Measurements from ENCODE around the gene FBN2.

FBN2 gene

GRCh38 chr5:128553747-128554146 is 15.7 kb upstream of the FBN2 start:
- Histone ChIP-seq H3K4me3 (no peak overlapping the region), H4K20me1 (no peaks in the 10 kb centered on the region), H3K4me1 (no peaks in the 10 kb centered on the region), H3K4me2 (no peak overlapping the region), H3K27ac (no peak overlapping the region), H3K36me3 (no peaks in the 10 kb centered on the region), H3K9ac (no peak overlapping the region), H3K27me3 (no peaks in the 10 kb centered on the region), H3K9me3 (peaks cover 31% of the 10 kb centered on the region)
- no peak for TF ChIP-seq Cebpa-rat (IDR thresholded peaks at IDR 0.05)

- no peak overlapping the region for H3K4me3 ChIP-seq
- H4K20me1 ChIP-seq = no peaks in the 10 kb centered on the region
- H3K4me1 ChIP-seq = no peaks in the 10 kb centered on the region
- H3K9me3 ChIP-seq = peaks cover 31% of the 10 kb centered on the region
- H3K4me2 ChIP-seq = no peak overlapping the region
- no peaks in the 10 kb centered on the region for H3K27me3 ChIP-seq
- TF ChIP-seq Cebpa-rat (IDR thresholded peaks at IDR 0.05) = no peak
- H3K36me3 ChIP-seq = no peaks in the 10 kb centered on the region
- no peak overlapping the region for H3K9ac ChIP-seq
- no peak overlapping the region for H3K27ac ChIP-seq
Measured at GRCh38 chr5:128551476-128551875, 13.4 kb upstream of the FBN2 start.

DNA sequence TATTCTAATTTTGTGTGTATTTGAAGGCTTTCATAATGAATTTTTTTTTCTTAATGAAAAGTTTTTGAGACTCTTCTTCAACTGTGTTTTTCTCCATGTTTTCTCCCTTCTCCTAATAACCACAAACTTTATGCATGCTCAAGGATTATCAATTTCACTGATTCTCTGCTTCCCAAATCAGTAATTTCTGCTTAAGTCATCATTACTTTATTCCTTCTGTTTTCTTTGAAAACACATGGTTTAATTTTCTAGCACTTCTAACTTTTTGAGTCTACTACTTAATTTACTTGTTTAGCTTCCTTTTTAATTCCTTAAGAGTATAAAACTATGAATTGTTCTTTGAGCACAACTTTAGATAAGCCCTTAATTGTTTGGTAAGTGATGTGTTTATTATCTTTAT is 11.5 kb upstream of the FBN2 start:
- H3K4me1 ChIP-seq = no peaks in the 10 kb centered on the region
- H3K27ac ChIP-seq = no peak overlapping the region
- H4K20me1 ChIP-seq = no peaks in the 10 kb centered on the region
- no peak overlapping the region for H3K9ac ChIP-seq
- H3K27me3 ChIP-seq = no peaks in the 10 kb centered on the region
- no peak overlapping the region for H3K4me3 ChIP-seq
- no peak overlapping the region for H3K4me2 ChIP-seq
- no peak for TF ChIP-seq Cebpa-rat (IDR thresholded peaks at IDR 0.05)
- peaks cover 31% of the 10 kb centered on the region for H3K9me3 ChIP-seq
- no peaks in the 10 kb centered on the region for H3K36me3 ChIP-seq

- no peaks in the 10 kb centered on the region for H3K4me1 ChIP-seq
- no peaks in the 10 kb centered on the region for H3K27me3 ChIP-seq
- no peak for TF ChIP-seq Cebpa-rat (IDR thresholded peaks at IDR 0.05)
- no peak overlapping the region for H3K9ac ChIP-seq
- no peak overlapping the region for H3K4me2 ChIP-seq
- H4K20me1 ChIP-seq = no peaks in the 10 kb centered on the region
- H3K36me3 ChIP-seq = no peaks in the 10 kb centered on the region
- H3K27ac ChIP-seq = no peak overlapping the region
- peaks cover 5% of the 10 kb centered on the region for H3K9me3 ChIP-seq
- no peak overlapping the region for H3K4me3 ChIP-seq
Measured at GRCh38 chr5:128546658-128547281, 8.7 kb upstream of the FBN2 start.

DNA sequence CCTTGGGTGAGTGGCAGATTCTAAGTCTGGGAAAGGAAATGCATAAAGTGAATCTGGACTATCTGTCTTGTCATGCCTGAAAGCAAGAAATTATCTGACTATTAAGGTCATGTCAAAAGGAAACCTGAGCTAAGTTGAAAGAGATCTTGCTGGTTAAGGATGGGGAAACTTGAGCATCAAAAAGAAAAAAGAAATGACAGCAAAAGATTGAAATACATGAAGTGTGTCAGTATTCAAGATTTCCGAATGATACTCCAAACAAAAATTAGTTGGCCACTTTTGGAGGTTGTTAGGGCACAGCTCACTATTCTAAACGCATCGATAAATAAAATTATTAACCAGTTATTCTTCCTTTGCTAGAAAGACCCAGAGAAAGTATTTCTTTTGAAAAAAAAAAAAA is 3.3 kb upstream of the FBN2 start:
- TF ChIP-seq Cebpa-rat (IDR thresholded peaks at IDR 0.05) = no peak
- no peaks in the 10 kb centered on the region for H4K20me1 ChIP-seq
- no peaks in the 10 kb centered on the region for H3K27me3 ChIP-seq
- no peaks in the 10 kb centered on the region for H3K4me1 ChIP-seq
- H3K9me3 ChIP-seq = peaks cover 30% of the 10 kb centered on the region
- no peak overlapping the region for H3K4me2 ChIP-seq
- H3K9ac ChIP-seq = no peak overlapping the region
- no peak overlapping the region for H3K27ac ChIP-seq
- no peaks in the 10 kb centered on the region for H3K36me3 ChIP-seq
- no peak overlapping the region for H3K4me3 ChIP-seq

DNA sequence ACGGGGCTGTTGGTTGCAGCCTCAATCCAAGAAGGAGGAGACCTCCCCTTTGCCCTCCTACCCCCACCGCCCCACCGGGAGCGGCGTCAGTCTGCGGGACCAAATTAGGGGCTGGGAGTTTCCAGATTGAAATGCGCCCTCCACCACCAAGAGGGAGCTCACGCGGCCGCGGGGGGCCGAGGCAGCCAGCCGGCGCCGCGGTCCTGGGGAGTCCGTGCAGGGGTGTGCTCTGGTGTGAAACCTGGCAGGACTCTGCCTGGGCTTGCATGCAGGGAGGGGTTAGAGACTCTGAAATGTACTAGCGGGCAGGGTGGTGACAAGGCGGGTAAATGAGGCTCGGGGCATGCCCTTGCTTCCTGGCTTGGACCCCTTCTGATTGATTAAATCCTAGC is 989 bp upstream of the FBN2 start:
- H3K27me3 ChIP-seq = no peaks in the 10 kb centered on the region
- no peak overlapping the region for H3K4me2 ChIP-seq
- no peak overlapping the region for H3K27ac ChIP-seq
- no peaks in the 10 kb centered on the region for H3K36me3 ChIP-seq
- peaks cover 32% of the 10 kb centered on the region for H3K9me3 ChIP-seq
- no peak overlapping the region for H3K9ac ChIP-seq
- H3K4me3 ChIP-seq = no peak overlapping the region
- H3K4me1 ChIP-seq = no peaks in the 10 kb centered on the region
- no peaks in the 10 kb centered on the region for H4K20me1 ChIP-seq
- no peak for TF ChIP-seq Cebpa-rat (IDR thresholded peaks at IDR 0.05)

GRCh38 chr5:128538250-128539037 is 399 bp upstream of the FBN2 start:
- Histone ChIP-seq H3K36me3 (no peaks in the 10 kb centered on the region), H3K9ac (no peak overlapping the region), H3K27ac (no peak overlapping the region), H3K4me2 (no peak overlapping the region), H3K9me3 (peaks cover 32% of the 10 kb centered on the region), H3K4me3 (peak overlapping the region; percentile 22; the same call in 1 of the 2 replicates), H3K4me1 (no peaks in the 10 kb centered on the region), H3K27me3 (no peaks in the 10 kb centered on the region), H4K20me1 (no peaks in the 10 kb centered on the region)
- no peak for TF ChIP-seq Cebpa-rat (IDR thresholded peaks at IDR 0.05)

DNA sequence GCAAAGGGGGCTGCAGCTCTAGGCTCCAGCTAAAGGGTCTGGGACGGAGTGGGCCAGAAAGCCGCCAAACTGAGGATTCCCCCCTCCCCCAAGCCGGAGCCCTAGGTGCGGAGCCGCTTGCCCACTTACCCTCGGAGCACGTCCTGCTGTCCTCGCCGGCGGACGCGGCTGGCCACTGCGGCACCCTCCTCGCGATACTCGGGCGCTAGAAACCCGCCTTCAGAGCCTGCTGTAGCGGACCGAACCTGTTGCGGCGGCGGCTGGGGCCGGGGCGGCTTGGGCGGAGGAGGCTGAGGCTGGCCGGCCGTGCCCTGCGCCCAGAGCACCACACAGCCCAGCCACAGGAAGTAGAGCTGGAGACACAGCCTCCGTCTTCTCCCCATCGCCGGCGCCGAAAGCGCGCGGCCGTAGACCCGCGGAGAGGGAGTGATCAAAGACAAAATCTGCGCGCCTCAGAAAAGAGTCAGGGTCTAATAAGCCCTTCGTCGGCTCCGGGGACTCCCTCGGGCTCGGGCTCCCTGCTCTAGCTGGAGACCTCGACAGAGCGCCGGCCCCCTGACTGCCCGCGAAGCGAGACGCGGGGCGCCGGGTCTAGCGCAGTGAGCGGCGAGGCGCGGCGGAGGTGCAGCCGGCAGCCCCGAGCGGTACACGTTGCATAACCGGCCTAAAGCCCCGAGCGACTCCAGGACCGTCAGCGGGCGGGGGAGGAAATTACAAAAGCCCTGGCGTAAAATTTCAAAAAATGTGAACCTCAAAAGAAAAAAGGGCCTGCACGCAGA is 635 bp downstream of the FBN2 start:
- no peak for TF ChIP-seq Cebpa-rat (IDR thresholded peaks at IDR 0.05)
- H3K27me3 ChIP-seq = no peaks in the 10 kb centered on the region
- peaks cover 32% of the 10 kb centered on the region for H3K9me3 ChIP-seq
- no peak overlapping the region for H3K4me2 ChIP-seq
- no peak overlapping the region for H3K27ac ChIP-seq
- H3K36me3 ChIP-seq = no peaks in the 10 kb centered on the region
- H4K20me1 ChIP-seq = no peaks in the 10 kb centered on the region
- H3K4me3 ChIP-seq = peak overlapping the region; percentile 22; the same call in 1 of the 2 replicates
- no peaks in the 10 kb centered on the region for H3K4me1 ChIP-seq
- no peak overlapping the region for H3K9ac ChIP-seq

DNA sequence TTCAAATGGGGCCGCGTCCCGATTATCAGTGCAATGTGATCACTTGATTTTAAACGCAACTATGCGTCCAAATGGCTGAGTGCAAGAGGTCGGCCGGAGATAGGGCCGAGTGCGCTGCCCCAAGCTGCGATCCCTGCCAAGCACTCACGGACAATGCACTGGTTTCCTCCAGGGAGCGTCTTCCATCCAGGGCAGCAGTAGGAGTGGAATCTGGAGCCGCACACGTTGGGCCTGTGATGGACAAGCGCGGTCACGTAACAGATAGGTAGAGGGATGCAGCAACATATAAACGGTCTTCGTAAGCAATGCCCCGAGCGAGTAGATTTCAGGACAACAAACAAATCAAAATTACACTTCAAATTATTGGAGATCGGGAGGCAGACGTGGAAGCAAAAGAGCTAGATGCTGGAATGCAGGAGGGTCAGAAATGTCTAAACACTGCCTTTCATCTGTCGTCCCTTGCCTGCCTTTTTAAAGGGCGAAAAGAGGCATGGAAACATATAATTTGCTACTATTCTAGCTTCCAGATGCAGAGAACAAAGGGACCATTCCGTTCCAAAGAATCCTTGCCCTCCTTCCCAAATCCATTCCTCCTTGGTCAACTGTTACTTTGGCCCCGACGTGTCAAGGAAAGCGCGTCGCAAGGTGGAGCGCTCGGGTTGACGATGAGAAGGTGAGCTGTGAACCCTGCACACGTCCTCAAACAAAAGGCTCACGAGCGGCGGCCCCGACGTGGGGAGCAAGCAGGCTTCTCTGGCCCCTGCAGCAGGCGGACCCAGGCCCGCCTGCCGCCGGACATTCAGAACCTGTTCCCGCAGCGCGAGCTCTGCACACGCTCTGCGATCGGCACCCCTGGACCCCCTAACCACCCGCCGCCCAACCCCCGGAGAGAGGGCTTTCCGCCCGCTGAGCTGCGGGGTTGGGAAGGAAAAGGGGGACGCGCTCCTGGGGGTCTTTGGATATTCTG is 1.5 kb downstream of the FBN2 start:
- no peaks in the 10 kb centered on the region for H3K27me3 ChIP-seq
- H4K20me1 ChIP-seq = no peaks in the 10 kb centered on the region
- H3K9me3 ChIP-seq = peaks cover 32% of the 10 kb centered on the region
- 0 out of 2 replicates have a peak overlapping the region, but pooled peaks have one; percentile 22 for H3K4me3 ChIP-seq
- no peak overlapping the region for H3K9ac ChIP-seq
- H3K27ac ChIP-seq = no peak overlapping the region
- no peaks in the 10 kb centered on the region for H3K4me1 ChIP-seq
- no peaks in the 10 kb centered on the region for H3K36me3 ChIP-seq
- no peak overlapping the region for H3K4me2 ChIP-seq
- TF ChIP-seq Cebpa-rat (IDR thresholded peaks at IDR 0.05) = no peak
